Erythroblast (primary cell): ENCODE data around the gene ACTN4.

Experiments
- GATA1 ChIP-seq: IDR thresholded peaks from 2 replicates; pipeline ENCODE4 v1.6.1; 2011; ENCODE audit warnings: low read depth, mild to moderate bottlenecking, control low read depth, low read length, moderate library complexity
- POLR2A ChIP-seq: IDR thresholded peaks from 2 replicates; pipeline ENCODE4 v1.6.1; 2011; ENCODE audit warnings: mild to moderate bottlenecking, low read length

GRCh38 chr19:38676023-38676877 lies 28.8 kb downstream of the ACTN4 start:
- TF ChIP-seq POLR2A (peak; percentile 67), GATA1 (no peak)
